ENCODE data around the gene ATE1.

GRCh38 chr10:121836171-121836570, 91.7 kb downstream of the ATE1 start:
- TF ChIP-seq CTCF (conservative IDR thresholded peaks at IDR 0.05; ENCODE audit: low read depth in 2 of 2), result no peak
- TF ChIP-seq STAT1 (IDR thresholded peaks at IDR 0.05; ENCODE audit: unreplicated experiment), result no peak
- no peak for TF ChIP-seq ZNF114 (CRISPR knock-in tag; IDR thresholded peaks at IDR 0.05)
- no peak for TF ChIP-seq REST (IDR thresholded peaks at IDR 0.05; ENCODE audit: unreplicated experiment)
- no peak for TF ChIP-seq POLR2AphosphoS5 (IDR thresholded peaks at IDR 0.05; ENCODE audit: low read depth)
- no peak for TF ChIP-seq EZH2 (IDR thresholded peaks at IDR 0.05; ENCODE audit: low read depth, unreplicated experiment)
- no peak for TF ChIP-seq CREB1 (CRISPR knock-in tag; IDR thresholded peaks at IDR 0.05; ENCODE audit: low read depth)
- TF ChIP-seq JUNB (IDR thresholded peaks at IDR 0.05; ENCODE audit: unreplicated experiment), result no peak
- no peak for TF ChIP-seq EZH2phosphoT487 (IDR thresholded peaks at IDR 0.05; ENCODE audit: unreplicated experiment)
- no peak for TF ChIP-seq ZNF331 (CRISPR knock-in tag; IDR thresholded peaks at IDR 0.05; ENCODE audit: low read depth)
- no peak for TF ChIP-seq ETS1 (IDR thresholded peaks at IDR 0.05)

Data from GM23338 (cell line).